Fibroblast of mammary gland (primary cell): Measurements from ENCODE around the gene TCF20.

Experiments
- DNase-seq: peaks from one replicate; pipeline ENCODE4 v3.0.0-alpha.2; 2010; ENCODE audit warnings: low read depth
- H3K4me3 ChIP-seq: 2 replicates; pipeline ENCODE4 v1.5.1; 2011; ENCODE audit warnings: low read depth, mild to moderate bottlenecking, low read length, moderate library complexity; ENCODE audit not compliant: control insufficient read depth
- CTCF ChIP-seq: conservative IDR thresholded peaks from 2 replicates; pipeline ENCODE4 v1.5.1; 2011; ENCODE audit warnings: low read depth, low read length, inconsistent platforms; ENCODE audit not compliant: control insufficient read depth, insufficient read depth

Gene TCF20

GRCh38 chr22:42270510-42271190 lies at the start of gene TCF20:
Gene TCF20 (minus strand): TSS chr22:42270653. CDS start chr22:42215305, 55,348 bp downstream.
- no peak for TF ChIP-seq CTCF
- peak within 1 kb of the TSS; percentile 77 for H3K4me3 ChIP-seq
- peak; percentile 54 for DNase-seq

GRCh38 chr22:42319386-42319785 lies 48.9 kb upstream of the TCF20 start:
- no peak for DNase-seq
- TF ChIP-seq CTCF, result no peak
- no peak overlapping the region for H3K4me3 ChIP-seq

GRCh38 chr22:42318967-42319366 lies 48.5 kb upstream of the TCF20 start:
- DNase-seq, result no peak
- no peak for TF ChIP-seq CTCF
- H3K4me3 ChIP-seq, result no peak overlapping the region

GRCh38 chr22:42317691-42318547 lies 47.5 kb upstream of the TCF20 start:
- no peak for DNase-seq
- no peak overlapping the region for H3K4me3 ChIP-seq
- no peak for TF ChIP-seq CTCF

- no peak for TF ChIP-seq CTCF
- peak; percentile 32 for DNase-seq
- no peak overlapping the region for H3K4me3 ChIP-seq
Observed at GRCh38 chr22:42317008-42317407, 46.6 kb upstream of the TCF20 start.

- no peak for TF ChIP-seq CTCF
- no peak overlapping the region for H3K4me3 ChIP-seq
- DNase-seq, result no peak
Observed at GRCh38 chr22:42315392-42315756, 44.9 kb upstream of the TCF20 start.
